Hippocampal formation (tissue), 2 donors: ENCODE data around the gene HEPACAM2.
A peak's percentile ranks its signal among the peaks of the same experiment; 100 is the strongest.

Experiments
- DNase-seq, 2 donors: peaks; one replicate each; lab custom pipeline; 2025; lab: John Stamatoyannopoulos, UW

Gene HEPACAM2

DNA sequence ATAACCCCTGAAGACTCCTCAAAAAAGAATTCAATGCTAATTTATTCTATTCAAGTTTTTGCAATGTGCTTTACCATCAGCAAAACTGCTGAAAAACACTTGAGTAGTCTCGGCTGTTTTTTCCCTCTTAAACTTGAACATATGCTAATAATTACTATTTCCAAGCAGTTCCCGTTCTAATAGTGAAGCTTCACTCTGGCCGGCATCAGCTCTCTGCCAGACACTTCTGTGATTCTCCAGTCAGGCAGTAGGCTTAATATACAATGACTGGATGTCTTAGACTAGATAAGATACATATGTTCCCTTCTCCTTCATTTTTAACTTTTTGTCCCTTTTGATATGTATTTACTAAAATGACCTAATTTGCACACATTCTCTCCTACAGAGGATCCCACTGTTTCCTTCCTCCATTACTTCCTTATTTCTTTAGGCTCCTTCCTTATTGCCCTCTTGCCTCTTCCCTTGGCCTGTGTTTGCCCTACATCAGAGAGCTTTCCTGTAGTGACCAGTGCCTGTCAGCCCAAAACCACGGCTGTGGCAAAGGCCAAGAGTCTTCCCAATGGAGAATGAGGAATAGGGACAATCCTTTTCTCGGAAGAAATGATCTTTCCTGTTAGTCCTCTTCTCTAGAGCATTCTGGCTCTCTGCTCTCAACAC is 23.5 kb downstream of the HEPACAM2 start:
- no peak for DNase-seq

DNA sequence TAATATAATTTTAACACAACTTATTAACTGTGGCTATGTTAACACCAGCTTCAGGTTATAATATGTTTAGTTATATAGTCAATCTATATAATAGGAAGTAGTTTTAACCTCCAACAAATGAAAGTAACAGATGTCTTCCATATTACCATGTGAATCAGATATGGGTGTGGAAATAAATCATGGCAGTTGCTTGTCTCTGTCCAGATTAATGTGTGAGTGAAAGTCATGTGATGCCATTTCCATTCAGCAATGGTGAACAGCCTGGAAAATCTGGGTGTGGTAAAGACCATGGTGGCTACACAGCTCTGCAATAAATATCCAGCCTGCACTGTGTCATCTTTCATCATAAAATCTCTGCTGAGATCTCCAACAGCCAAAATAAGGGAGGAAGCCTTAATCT is 27.8 kb downstream of the HEPACAM2 start:
- no peak for DNase-seq

DNA sequence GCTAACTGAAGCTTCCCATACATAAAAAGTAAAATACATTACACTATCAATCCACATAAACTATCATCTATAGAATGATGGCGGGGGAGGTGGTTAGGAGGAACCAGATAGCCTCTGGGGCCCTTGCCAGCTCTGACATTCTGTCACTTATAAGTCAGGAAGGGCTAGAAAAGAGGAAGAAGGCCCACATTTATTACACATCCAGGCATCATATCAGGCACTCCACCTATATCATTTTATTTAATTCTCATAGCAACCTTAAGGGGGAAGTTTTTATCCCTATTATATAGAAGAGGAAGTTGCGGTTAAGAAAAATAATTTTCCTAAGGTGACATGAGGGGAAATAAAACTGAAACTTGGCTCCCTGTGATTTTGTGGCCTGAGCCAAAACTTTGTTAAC is 29.9 kb downstream of the HEPACAM2 start:
- DNase-seq = no peak

DNA sequence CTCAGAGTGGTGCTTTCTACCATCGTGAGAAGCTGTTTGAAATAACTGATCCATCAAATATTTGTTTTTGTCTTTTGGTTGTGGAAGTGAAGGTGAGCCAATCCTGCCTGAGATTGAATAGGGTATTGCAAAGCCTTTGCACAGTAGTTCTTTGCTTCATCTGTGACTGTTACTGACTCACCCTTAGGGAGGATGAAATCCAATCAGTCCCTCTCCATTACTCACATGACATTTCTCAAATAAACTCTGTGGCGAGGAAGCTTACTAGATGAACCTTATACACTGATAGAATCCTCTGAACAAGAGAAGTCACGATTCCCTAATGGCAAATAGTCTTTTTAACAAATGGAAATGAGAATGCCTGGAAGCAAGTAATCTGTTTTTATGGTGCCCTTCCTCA is 31.9 kb downstream of the HEPACAM2 start:
- no peak for DNase-seq

DNA sequence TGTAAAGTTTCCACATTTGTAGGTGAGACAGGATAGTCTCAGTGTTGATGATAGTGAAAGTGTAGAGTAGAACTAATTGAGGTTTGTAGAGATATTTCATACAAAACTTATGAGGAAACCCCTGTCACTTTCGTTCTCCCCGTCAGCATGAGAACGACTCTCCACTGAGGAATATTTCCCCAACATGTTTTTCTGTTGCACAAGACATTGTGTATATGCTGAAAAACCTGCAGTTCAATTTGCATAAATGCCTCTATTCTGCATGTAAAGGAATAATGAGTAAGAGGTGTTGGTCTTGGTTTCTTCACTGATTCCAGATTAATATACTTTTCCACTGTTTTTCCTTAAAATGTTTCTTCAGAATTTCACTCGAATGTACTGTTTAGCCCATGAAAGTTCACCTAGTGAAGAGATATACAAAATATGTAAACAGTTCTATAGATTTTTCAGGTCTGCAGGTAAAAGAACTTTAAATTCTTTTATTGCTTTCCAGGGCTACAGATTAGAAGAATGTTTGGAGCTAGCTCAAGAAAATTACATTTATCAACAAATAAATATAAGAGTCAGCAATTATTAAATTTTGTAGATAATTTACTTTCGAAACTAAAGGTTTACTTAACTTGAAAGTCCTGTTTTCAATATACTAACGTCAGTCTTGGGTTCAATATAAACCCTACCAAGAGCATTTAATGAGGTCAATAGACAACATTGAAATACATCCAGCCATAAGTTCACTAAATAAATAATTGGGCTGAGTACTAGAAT is 37.2 kb downstream of the HEPACAM2 start:
- DNase-seq = no peak

DNA sequence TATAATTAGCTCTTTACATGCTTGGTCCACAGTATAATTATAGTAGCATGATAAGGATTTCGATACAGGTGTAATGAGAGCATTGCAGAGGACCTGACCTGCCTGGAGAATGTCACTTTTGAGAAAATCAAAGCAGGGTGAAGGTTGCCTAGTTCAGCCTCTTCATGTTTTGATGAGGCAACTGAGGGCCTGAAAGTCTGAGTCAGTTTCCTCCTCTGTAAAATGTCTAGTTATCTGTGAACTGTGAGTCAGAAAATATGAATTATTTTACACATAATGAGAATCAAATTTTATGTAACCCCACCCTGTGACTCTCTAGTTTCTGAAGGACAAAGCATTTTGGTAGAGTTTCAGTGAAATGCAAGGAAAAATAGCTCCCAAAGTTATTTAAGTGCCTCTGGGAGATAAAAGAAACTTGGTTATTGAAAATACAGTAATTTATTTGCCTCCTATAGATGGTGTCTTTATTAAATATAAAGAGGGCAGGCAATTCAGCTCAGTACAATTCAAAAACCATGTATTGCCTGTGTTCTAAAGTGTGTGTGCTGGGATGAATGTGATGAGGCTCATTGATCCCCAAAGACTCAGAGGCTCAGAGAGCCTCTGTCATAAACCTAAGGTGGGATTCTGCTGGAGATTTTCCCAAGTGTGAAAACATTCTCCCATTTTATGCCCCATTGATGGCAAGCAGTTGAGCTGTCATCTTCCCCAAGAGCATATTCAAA is 40.8 kb downstream of the HEPACAM2 start:
- no peak for DNase-seq

DNA sequence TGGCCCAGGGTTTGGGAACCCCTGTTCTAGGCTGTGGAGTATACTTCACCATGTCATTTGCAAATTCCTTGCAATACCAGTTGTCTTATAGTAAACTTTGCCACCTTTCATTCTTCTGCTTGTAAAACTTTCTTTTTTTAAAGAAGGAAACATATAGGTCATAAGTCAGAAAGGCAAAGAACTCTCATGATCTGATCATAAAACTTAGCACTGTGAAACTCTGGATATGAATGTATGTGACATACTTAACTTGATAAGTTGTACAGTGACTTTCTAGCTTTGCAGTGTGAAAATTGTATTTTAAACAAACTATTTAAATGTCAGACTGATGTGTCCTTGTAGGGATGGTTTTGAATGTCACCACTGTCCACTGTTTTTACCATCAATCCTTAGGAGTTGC is 47.1 kb downstream of the HEPACAM2 start:
- no peak for DNase-seq

DNA sequence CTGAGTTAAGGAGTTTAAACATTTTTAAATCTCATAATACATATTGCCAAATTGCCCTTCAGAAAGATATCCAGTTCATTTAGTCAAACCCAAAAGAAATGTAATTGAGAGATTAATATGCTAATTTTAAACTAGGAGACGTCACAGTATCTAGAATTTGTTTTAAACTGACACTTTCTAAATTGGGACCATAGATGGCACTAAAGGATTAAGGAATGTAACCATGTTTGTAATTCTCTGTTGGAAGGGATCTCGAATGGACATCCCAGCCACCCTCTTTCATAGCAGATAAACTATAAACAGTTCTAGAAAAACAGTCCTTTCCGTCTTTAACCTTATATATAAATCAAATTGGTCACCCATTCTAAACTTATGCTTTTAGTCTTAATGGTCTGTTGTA is 48.1 kb downstream of the HEPACAM2 start:
- no peak for DNase-seq

DNA sequence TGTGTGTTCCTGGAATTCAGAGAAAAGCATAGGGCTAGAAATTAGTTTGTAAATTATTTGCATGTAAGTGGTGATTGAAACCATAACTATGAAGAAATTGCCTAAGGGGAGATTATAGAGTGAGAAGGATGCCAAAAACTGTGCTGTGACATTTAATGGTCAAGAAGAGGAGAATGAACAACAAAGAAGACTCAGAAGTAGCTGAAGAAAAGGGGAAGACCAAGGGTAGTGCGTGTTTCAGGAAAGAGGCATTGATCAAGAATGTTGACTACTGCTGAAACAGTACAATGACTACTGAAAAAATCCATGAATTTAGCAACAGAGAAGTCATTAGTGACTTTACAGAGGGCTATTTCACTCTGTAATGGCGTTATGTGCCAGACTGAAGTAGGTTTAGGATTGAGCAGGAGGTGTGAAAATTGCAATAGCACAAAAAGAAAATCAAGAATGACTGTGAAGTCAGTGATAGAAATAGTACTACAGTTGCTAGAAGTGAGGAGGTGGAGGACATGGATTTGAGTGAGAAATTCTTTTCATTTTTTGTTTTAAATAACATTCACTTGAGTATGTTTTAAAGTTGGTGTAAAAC is 49.2 kb downstream of the HEPACAM2 start:
- peak in 1 of 2 donors; percentile 29 for DNase-seq

DNA sequence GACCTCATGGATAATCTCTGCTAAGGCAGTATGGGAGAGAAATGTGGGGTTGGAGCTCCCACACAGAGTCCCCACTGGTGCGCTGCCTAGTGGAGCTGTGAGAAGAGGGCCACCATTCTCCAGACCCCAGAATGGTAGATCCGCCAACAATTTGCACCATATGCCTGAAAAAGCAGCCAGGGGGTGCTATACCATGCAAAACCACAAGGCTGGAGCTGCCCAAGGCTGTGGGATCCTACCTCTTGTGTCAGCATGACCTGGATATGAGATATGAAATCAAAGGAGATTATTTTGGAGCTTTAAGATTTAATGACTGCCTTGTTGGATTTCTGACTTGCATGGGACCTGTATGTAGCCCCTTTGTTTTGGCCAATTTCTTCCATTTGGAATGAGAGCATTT is 51.0 kb downstream of the HEPACAM2 start:
- no peak for DNase-seq

DNA sequence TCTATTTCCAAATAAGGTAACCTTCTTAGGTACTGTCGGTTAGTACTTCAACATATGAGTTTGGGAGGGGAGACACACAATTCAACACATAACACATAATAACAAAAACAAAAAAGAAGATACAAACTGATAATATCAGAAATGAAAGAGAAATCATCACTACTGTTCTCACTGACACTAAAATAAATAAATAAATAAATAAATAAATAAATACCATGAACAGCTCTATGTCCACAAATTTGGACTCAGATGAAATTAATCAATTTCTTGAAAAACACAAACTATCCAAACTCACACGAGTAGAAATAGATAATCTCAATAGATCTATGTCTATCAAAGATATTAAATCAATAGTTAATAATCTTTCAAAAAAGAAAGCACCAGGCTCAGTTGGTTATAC is 53.6 kb downstream of the HEPACAM2 start:
- DNase-seq = no peak

DNA sequence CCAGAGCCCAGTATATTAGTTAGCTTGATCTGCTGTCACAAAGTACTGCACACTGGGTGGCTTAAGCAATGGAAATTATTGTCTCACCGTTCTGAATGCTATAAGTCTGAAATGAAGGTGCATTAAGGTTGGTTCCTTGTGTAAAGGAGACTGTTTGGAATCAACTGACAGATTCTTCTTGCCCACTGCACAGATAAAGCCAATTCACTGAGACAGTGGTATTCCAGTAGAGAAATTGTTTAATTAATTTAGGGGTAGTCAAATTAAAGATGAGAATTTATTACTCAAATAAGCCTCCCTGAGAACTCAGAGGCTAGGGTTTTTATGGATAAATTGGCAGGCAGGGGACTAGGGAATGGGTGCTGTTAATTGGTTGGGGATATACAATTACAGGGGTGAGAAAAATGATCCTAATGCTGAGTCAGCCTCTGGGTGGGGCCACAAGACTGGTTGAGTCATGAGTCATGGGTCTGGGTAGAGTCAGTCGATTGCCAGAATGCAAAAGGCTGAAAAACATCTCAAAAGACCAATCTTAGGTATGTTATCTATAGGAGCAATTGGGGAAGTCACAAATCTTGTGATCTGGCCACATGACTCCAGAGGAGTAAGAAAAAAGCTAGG is 54.6 kb downstream of the HEPACAM2 start:
- DNase-seq = no peak

DNA sequence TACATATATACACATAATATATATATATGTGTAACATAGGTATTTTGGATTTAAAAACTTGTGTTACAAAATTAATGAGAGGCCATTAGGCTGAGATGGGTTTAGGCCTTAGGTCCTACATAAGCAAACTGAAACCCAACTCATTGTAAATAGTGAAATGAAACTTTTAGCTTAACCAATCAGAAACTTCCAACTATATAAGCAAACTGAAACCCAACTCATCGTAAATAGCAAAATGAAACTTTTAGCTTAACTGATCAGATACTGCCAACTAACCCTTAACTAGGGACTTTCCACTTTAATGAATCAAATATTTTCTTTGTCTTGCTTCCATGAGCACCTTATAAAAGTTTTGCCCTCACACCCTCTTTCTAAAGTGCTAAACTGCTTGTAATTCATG is 60.8 kb downstream of the HEPACAM2 start:
- DNase-seq = no peak

DNA sequence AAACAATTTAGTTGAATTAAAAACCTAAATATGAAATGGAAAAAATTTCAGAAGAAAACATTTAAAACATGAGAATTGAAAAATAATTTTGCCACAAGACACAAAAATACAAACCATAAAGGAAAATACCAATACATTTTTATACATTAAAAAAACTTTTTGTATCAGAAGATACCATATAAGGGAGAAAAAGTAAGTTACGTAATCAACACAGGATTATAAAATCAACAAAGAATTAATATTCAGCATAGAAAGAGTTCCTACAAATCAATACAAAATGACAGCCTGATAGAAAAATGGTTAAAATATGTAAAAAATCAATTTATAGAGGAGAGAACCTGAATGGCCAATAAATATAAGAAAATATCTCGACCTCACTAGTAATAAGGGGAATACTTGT is 61.5 kb downstream of the HEPACAM2 start:
- no peak for DNase-seq

DNA sequence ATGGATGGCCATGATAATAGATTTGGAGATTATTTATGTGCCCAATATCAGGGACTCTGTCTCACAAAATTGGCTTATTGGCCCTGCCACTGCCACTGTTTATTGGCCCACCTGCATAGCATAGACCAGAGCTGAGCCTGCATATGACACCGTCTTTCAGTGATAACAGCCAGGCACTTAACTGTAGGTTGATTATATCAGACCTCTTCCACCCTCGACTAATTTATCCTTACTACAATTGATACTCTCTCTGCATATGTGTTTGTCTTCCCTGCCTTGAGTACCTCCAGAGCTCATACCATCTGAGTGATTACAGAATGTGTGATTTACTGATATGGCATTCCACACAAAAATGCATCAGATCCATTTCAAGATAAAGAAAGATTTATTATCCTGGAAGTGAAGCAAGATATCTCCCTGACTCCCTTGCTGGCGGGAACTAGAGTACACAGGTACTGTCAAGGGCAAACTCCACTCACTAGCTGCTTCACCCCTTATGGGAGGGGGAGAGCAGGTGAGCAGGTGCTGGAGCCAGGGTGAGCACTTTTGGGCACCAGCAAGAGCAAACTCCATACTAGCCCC is 65.0 kb downstream of the HEPACAM2 start:
- no peak for DNase-seq

DNA sequence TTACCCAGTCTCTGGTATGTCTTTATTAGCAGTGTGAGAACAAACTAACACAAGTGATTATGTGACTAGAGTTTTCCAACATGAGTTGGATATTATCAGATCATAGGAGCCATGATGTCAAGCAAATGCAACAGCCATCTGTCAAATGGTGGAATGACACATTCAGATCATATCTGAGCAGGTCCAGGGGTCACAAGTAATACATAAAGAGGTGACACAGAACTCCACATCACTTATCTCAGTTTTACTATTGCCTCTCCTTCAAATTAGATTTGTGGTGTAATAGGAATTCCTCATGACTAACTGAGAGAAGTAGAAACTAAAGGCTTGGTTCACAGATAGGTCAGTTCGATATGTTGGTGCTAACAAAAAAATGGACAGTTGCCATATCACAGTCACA is 65.9 kb downstream of the HEPACAM2 start:
- DNase-seq = no peak

DNA sequence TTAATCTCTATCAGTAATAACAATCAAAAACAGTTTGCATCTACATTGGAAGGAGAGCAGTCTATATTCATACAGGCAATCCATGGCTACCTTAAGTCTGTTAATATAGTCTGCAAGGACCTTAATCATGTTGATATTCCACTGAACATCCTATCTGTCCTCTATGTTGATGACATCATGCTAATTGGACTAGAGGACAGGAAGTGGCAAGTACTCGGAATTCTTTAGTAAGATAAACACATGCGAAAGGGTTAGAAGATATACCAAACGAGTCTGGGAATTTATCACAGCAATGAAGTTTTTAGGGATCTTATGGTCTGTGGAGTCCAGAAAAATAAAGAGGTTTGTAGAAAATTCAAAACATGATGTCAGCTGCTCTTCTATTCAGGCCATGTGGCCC is 66.8 kb downstream of the HEPACAM2 start:
- no peak for DNase-seq

DNA sequence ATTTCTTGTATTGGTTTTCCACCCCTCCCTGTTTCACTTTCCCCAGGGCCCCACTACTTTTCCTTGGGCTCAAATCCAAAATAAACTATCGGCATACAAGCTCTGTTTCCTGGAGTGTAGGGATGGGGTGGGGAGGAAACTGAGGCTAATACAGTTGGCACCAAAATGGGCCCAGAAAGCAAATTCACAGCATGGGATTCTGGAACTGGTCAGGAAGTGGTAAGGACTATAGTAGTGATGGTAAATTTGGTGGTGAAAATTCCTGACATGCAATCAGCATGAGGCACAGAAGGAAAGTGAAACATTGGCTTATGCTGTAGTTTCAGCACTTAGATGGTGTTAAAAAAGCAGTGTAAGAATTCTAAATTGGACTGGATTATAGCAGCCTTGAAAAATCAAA is 69.4 kb downstream of the HEPACAM2 start:
- DNase-seq = no peak

DNA sequence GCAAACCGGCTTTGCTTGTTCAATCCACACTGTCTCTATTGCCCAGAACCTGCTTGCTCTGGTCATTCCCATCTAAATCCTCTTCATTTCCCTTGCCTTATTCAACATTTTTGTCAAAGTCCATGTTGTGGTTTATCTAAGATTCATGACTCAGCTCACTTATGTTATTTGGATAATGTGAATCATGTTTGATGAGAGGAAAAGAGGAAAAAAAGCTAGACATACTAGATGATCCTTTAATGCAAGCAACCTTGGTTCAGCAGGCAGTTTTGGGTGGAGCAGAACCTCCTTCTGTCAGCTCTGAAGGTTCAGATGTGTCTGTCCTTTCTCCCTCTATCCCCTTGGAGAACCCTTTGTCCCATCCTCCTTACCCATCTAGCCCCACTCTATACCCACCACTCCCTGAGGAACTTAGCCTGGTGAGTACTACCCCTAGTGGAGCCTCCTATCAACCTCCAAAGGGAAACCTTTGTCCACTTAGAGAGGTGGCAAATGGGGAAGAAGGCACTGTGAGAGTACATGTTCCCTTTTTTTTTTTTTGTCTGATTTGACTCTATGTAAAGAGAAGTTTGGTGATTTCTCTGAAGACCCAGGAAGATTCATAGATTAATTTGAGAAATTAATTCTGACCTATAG is 76.0 kb downstream of the HEPACAM2 start:
- no peak for DNase-seq

DNA sequence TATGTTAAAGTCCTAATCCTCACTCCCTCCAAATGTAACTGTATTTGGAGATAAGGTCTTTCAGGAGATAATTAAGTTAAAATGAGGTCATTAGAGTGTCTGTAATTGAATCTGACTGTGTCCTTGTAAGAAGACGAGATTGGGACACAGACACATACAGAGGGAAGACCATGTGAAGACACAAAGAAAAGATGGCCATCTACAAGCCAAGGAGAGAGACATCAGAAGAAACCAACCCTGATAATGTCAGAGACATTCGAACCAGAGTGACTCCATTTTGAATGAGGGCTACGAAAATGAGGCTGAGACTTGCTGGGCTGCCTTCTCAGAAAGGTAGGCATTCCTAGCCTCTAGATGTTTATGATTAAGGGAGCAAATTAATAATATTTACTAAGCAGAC is 77.5 kb downstream of the HEPACAM2 start:
- no peak for DNase-seq

DNA sequence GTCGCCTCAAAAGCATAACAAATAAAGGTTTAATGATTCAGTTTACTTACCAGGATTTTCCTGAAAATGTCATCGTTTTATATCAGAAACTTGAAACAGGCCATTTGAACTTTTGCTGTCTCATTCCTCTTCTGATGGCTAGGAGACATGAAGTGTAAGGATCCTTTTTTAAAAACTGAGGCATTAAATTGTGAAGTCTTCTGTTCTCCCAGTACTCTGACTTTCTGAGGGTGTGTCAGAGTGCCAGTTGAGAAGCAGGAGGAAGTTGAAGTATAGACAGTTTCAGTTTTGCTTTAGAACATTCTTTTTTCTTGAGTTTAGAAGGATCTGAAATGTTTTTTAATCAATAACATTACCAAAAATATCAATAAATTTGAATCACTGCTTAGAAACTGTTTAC is 78.1 kb downstream of the HEPACAM2 start, which contains the start of gene SAMD9L:
TSS of gene SAMD9L (minus strand) at position 242 of the 400 bp plus-strand sequence. CDS start 12,414 bp downstream, outside the sequence.
- DNase-seq = no peak
